Neural cell (in vitro differentiated cells): ENCODE data around the gene HSP90B1. TPM values are rescaled to one million over a fixed set of nuclear protein-coding genes. Genes with fewer than 3 reads are reported as not detected.
A peak's percentile ranks its signal among the peaks of the same experiment; 100 is the strongest.

ENCODE experiments used
- H2AFZ ChIP-seq: fragments of 200-600, 300-800 bp; sonication (generic), shearing (Covaris generic); 2 replicates; pipeline ENCODE4 v1.6.0; 2014; ENCODE audit warnings: low read depth, mild to moderate bottlenecking, antibody characterized with exemption, low read length, moderate library complexity
- H3F3A ChIP-seq: fragments of 200-600 bp; shearing (Covaris generic); 2 replicates; pipeline ENCODE4 v1.6.1; 2016; ENCODE audit warnings: mild to moderate bottlenecking, moderate library complexity, mixed read lengths, antibody characterized with exemption, low read length; ENCODE audit not compliant: insufficient read depth, poor library complexity, severe bottlenecking
- H3K27ac ChIP-seq: fragments of 200-600, 300-800 bp; sonication (generic), shearing (Covaris generic); 2 replicates; pipeline ENCODE4 v1.5.1; 2014; ENCODE audit warnings: mild to moderate bottlenecking, low read length, moderate library complexity
- H3K27me3 ChIP-seq: fragments of 300-800, 200-600 bp; sonication (generic), shearing (Covaris generic); 2 replicates; pipeline ENCODE4 v1.6.0; 2014; ENCODE audit warnings: mild to moderate bottlenecking, low read depth, low read length, moderate library complexity; ENCODE audit not compliant: insufficient read depth
- H3K36me3 ChIP-seq: fragments of 300-800, 200-600 bp; sonication (generic), shearing (Covaris generic); 2 replicates; pipeline ENCODE4 v1.5.1; 2014; ENCODE audit warnings: mild to moderate bottlenecking, antibody characterized with exemption, low read length, moderate library complexity; ENCODE audit not compliant: insufficient read depth
- H3K4me2 ChIP-seq: fragments of 300-800, 200-600 bp; sonication (generic), shearing (Covaris generic); 2 replicates; pipeline ENCODE4 v1.6.0; 2014; ENCODE audit warnings: mild to moderate bottlenecking, low read length
- H3K4me3 ChIP-seq: fragments of 300-800, 200-600 bp; sonication (generic), shearing (Covaris generic); 2 replicates; pipeline ENCODE4 v1.5.1; 2014; ENCODE audit warnings: mild to moderate bottlenecking, low read length, moderate library complexity
- H3K79me2 ChIP-seq: fragments of 200-600 bp; shearing (Covaris generic); replicated peaks from 2 replicates; pipeline ENCODE4 v1.6.0; 2014; ENCODE audit warnings: mild to moderate bottlenecking, low read length, moderate library complexity; ENCODE audit not compliant: insufficient read depth
- H3K9ac ChIP-seq: fragments of 300-800, 200-600 bp; sonication (generic), shearing (Covaris generic); 2 replicates; pipeline ENCODE4 v1.6.1; 2016; ENCODE audit warnings: mild to moderate bottlenecking, low read length, mixed read lengths
- H3K9me2 ChIP-seq: fragments of 200-600 bp; shearing (Covaris generic); 2 replicates; pipeline ENCODE4 v1.6.1; 2016; ENCODE audit warnings: mild to moderate bottlenecking, low read length, mixed read lengths; ENCODE audit not compliant: insufficient read depth
- H3K9me3 ChIP-seq: fragments of 200-600, 300-800 bp; sonication (generic), shearing (Covaris generic); 2 replicates; pipeline ENCODE4 v1.6.1; 2016; ENCODE audit warnings: mild to moderate bottlenecking, mixed run types, low read length, moderate library complexity, mixed read lengths
- H4K20me1 ChIP-seq: fragments of 200-600 bp; shearing (Covaris generic); 2 replicates; pipeline ENCODE4 v1.6.1; 2016; ENCODE audit warnings: mild to moderate bottlenecking, mixed run types; ENCODE audit not compliant: insufficient read depth
- CTCF ChIP-seq: fragments of 450-650 bp; IDR thresholded peaks from 2 replicates; pipeline ENCODE4 v1.5.1; 2014; ENCODE audit warnings: antibody characterized with exemption, mild to moderate bottlenecking, moderate library complexity; ENCODE audit not compliant: poor library complexity, severe bottlenecking
- EP300 ChIP-seq: fragments of 450-650 bp; conservative IDR thresholded peaks from 2 replicates; pipeline ENCODE4 v1.6.1; 2014; ENCODE audit warnings: antibody characterized with exemption, mild to moderate bottlenecking, moderate library complexity; ENCODE audit not compliant: poor library complexity, severe bottlenecking
- EZH2 ChIP-seq: fragments of 200-600, 300-800 bp; shearing (Covaris generic), sonication (generic); IDR thresholded peaks from 2 replicates; pipeline ENCODE4 v1.6.1; 2014; ENCODE audit warnings: antibody characterized with exemption, low read length, borderline replicate concordance, mild to moderate bottlenecking; ENCODE audit not compliant: insufficient read depth, poor library complexity, severe bottlenecking
- MXI1 ChIP-seq: fragments of 450-650 bp; conservative IDR thresholded peaks from 2 replicates; pipeline ENCODE4 v1.6.1; 2014; ENCODE audit warnings: antibody characterized with exemption, mild to moderate bottlenecking; ENCODE audit not compliant: poor library complexity, severe bottlenecking
- POLR2AphosphoS5 ChIP-seq: IDR thresholded peaks from 2 replicates; pipeline ENCODE4 v1.6.1; 2012
- RAD21 ChIP-seq: fragments of 450-650 bp; conservative IDR thresholded peaks from 2 replicates; pipeline ENCODE4 v1.6.1; 2014; ENCODE audit warnings: antibody characterized with exemption, mild to moderate bottlenecking, moderate library complexity
- REST ChIP-seq: IDR thresholded peaks from 2 replicates; pipeline ENCODE4 v1.6.1; 2012; ENCODE audit warnings: borderline replicate concordance
- SMC3 ChIP-seq: fragments of 450-650 bp; conservative IDR thresholded peaks from 2 replicates; pipeline ENCODE4 v1.6.1; 2014; ENCODE audit warnings: antibody characterized with exemption, mild to moderate bottlenecking, moderate library complexity; ENCODE audit not compliant: poor library complexity
- TAF1 ChIP-seq: IDR thresholded peaks from 2 replicates; pipeline ENCODE4 v1.6.1; 2012; ENCODE audit warnings: low read depth
- polyA plus RNA-seq: library from polyadenylated mRNA; depleted of rRNA; stranded (reverse); fragments of >200 nt; gene quantifications from 2 replicates; pipeline ENCODE4 v1.2.3, GENCODE V29; 2014

The HSP90B1 gene
- polyA plus RNA-seq, 1 donor from 2014 or later: 242 TPM

- H3K4me3 ChIP-seq: peak overlapping the region; percentile 95
- TF ChIP-seq MXI1 (peak; percentile 31), EZH2 (no peak)
- H4K20me1 ChIP-seq: no peaks in the 10 kb centered on the region
- peak overlapping the region; percentile 75 for H3K27ac ChIP-seq
- H3K9me2 ChIP-seq: no peaks in the 10 kb centered on the region
- H2AFZ ChIP-seq: no peak overlapping the region
- peak overlapping the region; percentile 98 for H3K4me2 ChIP-seq
- H3K79me2 ChIP-seq: peaks cover 47% of the 10 kb centered on the region
- H3K9me3 ChIP-seq: no peaks in the 10 kb centered on the region
- no peaks in the 10 kb centered on the region for H3F3A ChIP-seq
- H3K27me3 ChIP-seq: no peaks in the 10 kb centered on the region
- H3K36me3 ChIP-seq: no peaks in the 10 kb centered on the region
- peak overlapping the region; percentile 84 for H3K9ac ChIP-seq
Observed at GRCh38 chr12:103930787-103931735, 851 bp downstream of the HSP90B1 start.

DNA sequence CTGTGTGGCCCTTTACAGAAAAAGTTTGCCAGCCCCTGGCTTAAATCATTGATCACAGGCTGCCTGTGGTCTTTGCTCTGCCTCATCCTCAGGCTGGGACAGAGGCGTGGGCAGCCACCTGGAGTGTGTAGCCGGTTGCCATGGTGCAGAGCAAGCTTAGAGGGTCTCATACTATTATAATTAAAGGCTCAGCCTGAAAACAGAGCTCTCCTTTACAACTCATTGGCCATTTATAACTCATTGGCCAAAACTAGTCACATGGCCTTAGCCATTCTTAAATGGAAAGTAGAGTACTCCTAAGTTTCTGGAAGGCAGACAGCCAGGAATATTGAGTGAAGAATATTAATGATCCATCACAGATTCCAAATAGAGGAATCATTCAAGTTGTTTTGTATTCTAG is 3.0 kb downstream of the HSP90B1 start:
- Histone ChIP-seq H4K20me1 (no peaks in the 10 kb centered on the region), H3K9me2 (no peaks in the 10 kb centered on the region), H2AFZ (no peak overlapping the region), H3K9me3 (no peaks in the 10 kb centered on the region), H3F3A (no peaks in the 10 kb centered on the region), H3K4me2 (no peak overlapping the region), H3K36me3 (peaks cover under 1% of the 10 kb centered on the region), H3K79me2 (peaks cover 48% of the 10 kb centered on the region), H3K27me3 (no peaks in the 10 kb centered on the region), H3K4me3 (peak overlapping the region; percentile 95), H3K9ac (no peak overlapping the region), H3K27ac (no peak overlapping the region)
- TF ChIP-seq TAF1 (no peak), MXI1 (no peak)

DNA sequence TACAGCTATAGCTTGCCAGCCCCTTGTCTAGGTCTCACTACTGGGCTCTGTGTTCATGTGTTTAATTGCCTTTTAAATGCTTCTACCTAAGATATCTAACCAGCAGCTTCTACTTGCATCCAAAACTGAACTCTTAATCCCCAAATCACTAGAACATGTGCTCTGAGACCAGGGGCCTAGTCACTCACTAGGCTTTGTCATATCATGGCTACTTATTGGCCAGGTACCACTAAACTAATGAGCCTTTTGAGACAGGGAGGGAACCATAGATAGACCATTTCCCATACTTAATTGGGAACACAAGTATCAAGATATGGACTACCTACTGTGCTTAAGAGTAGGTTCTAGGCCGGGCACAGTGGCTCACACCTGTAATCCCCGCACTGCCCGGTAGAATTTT is 6.5 kb downstream of the HSP90B1 start:
- TF ChIP-seq CTCF (no peak), MXI1 (no peak), SMC3 (no peak), RAD21 (no peak), REST (no peak), POLR2AphosphoS5 (no peak), EP300 (no peak), EZH2 (no peak), TAF1 (no peak)
- Histone ChIP-seq H2AFZ (no peak overlapping the region), H3K9me3 (no peaks in the 10 kb centered on the region), H3K27me3 (no peaks in the 10 kb centered on the region), H3K4me3 (no peak overlapping the region), H3K9me2 (no peaks in the 10 kb centered on the region), H3F3A (no peaks in the 10 kb centered on the region), H3K4me2 (no peak overlapping the region), H3K36me3 (peaks cover 16% of the 10 kb centered on the region), H4K20me1 (no peaks in the 10 kb centered on the region), H3K79me2 (peaks cover 33% of the 10 kb centered on the region), H3K9ac (no peak overlapping the region), H3K27ac (no peak overlapping the region)
